GM12875 (cell line): ENCODE data around the gene NOX4.

ENCODE experiments used
- H3K4me3 ChIP-seq: one replicate; pipeline ENCODE4 v1.5.1; 2011; ENCODE audit warnings: low read depth, low read length, control low read depth
- CTCF ChIP-seq: IDR thresholded peaks from 2 replicates; pipeline ENCODE4 v1.5.1; 2011; ENCODE audit warnings: low read depth, mild to moderate bottlenecking, control low read depth, inconsistent platforms, low read length, moderate library complexity, borderline replicate concordance; ENCODE audit not compliant: insufficient read depth

Gene NOX4

GRCh38 chr11:89521294-89521693 lies 30.1 kb upstream of the NOX4 start:
- H3K4me3 ChIP-seq = no peak overlapping the region
- TF ChIP-seq CTCF = no peak

GRCh38 chr11:89516496-89516895 lies 25.3 kb upstream of the NOX4 start:
- H3K4me3 ChIP-seq = no peak overlapping the region

GRCh38 chr11:89508544-89508943 lies 17.4 kb upstream of the NOX4 start:
- H3K4me3 ChIP-seq = no peak overlapping the region
- no peak for TF ChIP-seq CTCF

More at GRCh38 chr11:89516496-89516895, 25.3 kb upstream of the NOX4 start:
- no peak for TF ChIP-seq CTCF

- no peak overlapping the region for H3K4me3 ChIP-seq
- no peak for TF ChIP-seq CTCF
These were observed 13.1 kb upstream of the NOX4 start for GRCh38 chr11:89504270-89504669.

GRCh38 chr11:89503422-89503821 lies 12.2 kb upstream of the NOX4 start:
- TF ChIP-seq CTCF = no peak
- no peak overlapping the region for H3K4me3 ChIP-seq

GRCh38 chr11:89502301-89502700 lies 11.1 kb upstream of the NOX4 start:
- TF ChIP-seq CTCF = no peak
- no peak overlapping the region for H3K4me3 ChIP-seq

GRCh38 chr11:89500336-89500735 lies 9.2 kb upstream of the NOX4 start:
- no peak for TF ChIP-seq CTCF
- no peak overlapping the region for H3K4me3 ChIP-seq
